Fibroblast of skin of left quadriceps (primary cell): ENCODE data around the gene NBR1.
"Not testable (repeated sequence)": the region's sequence is repeated elsewhere in the genome, so short reads cannot be mapped to it uniquely, and the experiment has no call there.

Source experiments
- DNase-seq, 2 experiments: peaks; one replicate each; pipeline ENCODE4 v3.0.0-alpha.2; 2013; ENCODE audit warnings: low read depth in 2 of 2

Gene NBR1

GRCh38 chr17:43159232-43159631 is 11.8 kb upstream of the NBR1 start:
- not testable (repeated sequence) for DNase-seq

- DNase-seq = not testable (repeated sequence)
Observed at GRCh38 chr17:43159957-43160356, 11.1 kb upstream of the NBR1 start.

- not testable (repeated sequence) for DNase-seq
Observed at GRCh38 chr17:43165971-43166370, 5.0 kb upstream of the NBR1 start.

- DNase-seq = no peak
Observed at GRCh38 chr17:43169561-43170139, 1.4 kb upstream of the NBR1 start.

- peak; percentile 83 to 86 for DNase-seq
Observed at GRCh38 chr17:43170140-43170765, 761 bp upstream of the NBR1 start.

GRCh38 chr17:43171586-43172487 is 823 bp downstream of the NBR1 start:
- DNase-seq = peak; percentile 88 to 90

GRCh38 chr17:43175213-43176118 is 4.5 kb downstream of the NBR1 start:
- DNase-seq = peak; percentile 56 to 65

GRCh38 chr17:43176119-43176570 is 5.1 kb downstream of the NBR1 start:
- DNase-seq = no peak

- DNase-seq = no peak
Observed at GRCh38 chr17:43183921-43184320, 12.9 kb downstream of the NBR1 start.

- DNase-seq = not testable (repeated sequence)
Observed at GRCh38 chr17:43186656-43187055, 15.6 kb downstream of the NBR1 start.

GRCh38 chr17:43193251-43193650 is 22.2 kb downstream of the NBR1 start:
- DNase-seq = no peak

GRCh38 chr17:43199633-43200032 is 28.6 kb downstream of the NBR1 start:
- no peak for DNase-seq

GRCh38 chr17:43200127-43200526 is 29.1 kb downstream of the NBR1 start:
- no peak for DNase-seq

GRCh38 chr17:43203013-43203412 is 32.0 kb downstream of the NBR1 start:
- not testable (repeated sequence) for DNase-seq

GRCh38 chr17:43210576-43210975 is 39.6 kb downstream of the NBR1 start:
- no peak for DNase-seq

- DNase-seq = no peak
Observed at GRCh38 chr17:43211123-43211479, 40.1 kb downstream of the NBR1 start.

- DNase-seq = peak; percentile 74 to 76
Observed at GRCh38 chr17:43211480-43212402, 40.7 kb downstream of the NBR1 start, which contains the start of gene TMEM106A. Gene TMEM106A (plus strand): TSS chr17:43211875. CDS start chr17:43213042, 1,167 bp downstream.

- no peak for DNase-seq
Observed at GRCh38 chr17:43212641-43213490, 41.9 kb downstream of the NBR1 start.

- DNase-seq = no peak
Observed at GRCh38 chr17:43213545-43213944, 42.5 kb downstream of the NBR1 start.
